ENCODE results near the gene POLRMT. TPM values are rescaled to one million over a fixed set of nuclear protein-coding genes. Genes with fewer than 3 reads are reported as not detected.

The POLRMT gene
- total RNA-seq, 1 experiment from 2014 or later = 104 TPM

GRCh38 chr19:575527-576506 is 57.5 kb downstream of the POLRMT start:
- no peak overlapping the region for H2AK5ac ChIP-seq (ENCODE audit: insufficient read length, low read length)
- no peak overlapping the region for H2AFZ ChIP-seq (ENCODE audit: low read length)
- no CpG with 5 or more reads among the region's 38 CpGs for WGBS (ENCODE audit: extremely low coverage, insufficient read length, low lambda C conversion rate)
- peaks cover 6 to 35% (median 29%) of the 10 kb centered on the region in 3 experiments for H3K36me3 Mint-ChIP-seq (ENCODE audit: insufficient read depth in 1 of 3, low read depth in 3 of 3)
- no peaks in the 10 kb centered on the region for H3K9me3 ChIP-seq (ENCODE audit: control insufficient read depth, low read depth, low read length)
- no peaks in the 10 kb centered on the region; the same call in 1 of the 2 replicates for H3K4me1 ChIP-seq (ENCODE audit: insufficient read depth, low read length)
- H2BK12ac ChIP-seq (ENCODE audit: insufficient read length, low read depth, low read length) = no peak overlapping the region
- H2BK15ac ChIP-seq (ENCODE audit: low read depth, low read length) = no peak overlapping the region
- H4K5ac ChIP-seq (ENCODE audit: insufficient read length, low read depth, low read length) = no peak overlapping the region
- peak overlapping the region in 1 of 2 experiments; percentile 50; a peak in 1 of 5 replicates for H3K4me3 Mint-ChIP-seq
- peaks cover 6% of the 10 kb centered on the region for H3K79me1 ChIP-seq (ENCODE audit: insufficient read depth, low read depth, low read length, poor library complexity, severe bottlenecking)
- DNase-seq = no peak
- H2BK5ac ChIP-seq (ENCODE audit: insufficient read length, low read length) = no peak overlapping the region
- H2BK120ac ChIP-seq (ENCODE audit: low read depth, low read length, poor library complexity, severe bottlenecking) = no peak overlapping the region
- no peak overlapping the region for H3K56ac ChIP-seq (ENCODE audit: insufficient read length, low read depth, low read length)
- H4K20me1 ChIP-seq (ENCODE audit: control insufficient read depth, insufficient read depth, insufficient read length) = peaks cover 2% of the 10 kb centered on the region
- peaks cover 24 to 40% of the 10 kb centered on the region in 2 experiments for H3K4me1 Mint-ChIP-seq
- no peak overlapping the region for H3K4ac ChIP-seq (ENCODE audit: low read depth, low read length)
- peaks cover 7% of the 10 kb centered on the region for H3K27me3 Mint-ChIP-seq (ENCODE audit: low read depth)
- H3K9me3 Mint-ChIP-seq = peaks cover 5% of the 10 kb centered on the region in 2 experiments
- H3K23ac ChIP-seq (ENCODE audit: insufficient read length, low read depth, low read length) = no peak overlapping the region
- H3K27ac Mint-ChIP-seq = no peak overlapping the region
- H3K23me2 ChIP-seq (ENCODE audit: insufficient read length, low read depth, low read length, poor library complexity, severe bottlenecking) = peaks cover 15% of the 10 kb centered on the region
- H3K18ac ChIP-seq (ENCODE audit: insufficient read length, low read depth, low read length) = no peak overlapping the region
- no peak overlapping the region for H3T11ph ChIP-seq (ENCODE audit: low read length)
- TF ChIP-seq, protein P1, sequence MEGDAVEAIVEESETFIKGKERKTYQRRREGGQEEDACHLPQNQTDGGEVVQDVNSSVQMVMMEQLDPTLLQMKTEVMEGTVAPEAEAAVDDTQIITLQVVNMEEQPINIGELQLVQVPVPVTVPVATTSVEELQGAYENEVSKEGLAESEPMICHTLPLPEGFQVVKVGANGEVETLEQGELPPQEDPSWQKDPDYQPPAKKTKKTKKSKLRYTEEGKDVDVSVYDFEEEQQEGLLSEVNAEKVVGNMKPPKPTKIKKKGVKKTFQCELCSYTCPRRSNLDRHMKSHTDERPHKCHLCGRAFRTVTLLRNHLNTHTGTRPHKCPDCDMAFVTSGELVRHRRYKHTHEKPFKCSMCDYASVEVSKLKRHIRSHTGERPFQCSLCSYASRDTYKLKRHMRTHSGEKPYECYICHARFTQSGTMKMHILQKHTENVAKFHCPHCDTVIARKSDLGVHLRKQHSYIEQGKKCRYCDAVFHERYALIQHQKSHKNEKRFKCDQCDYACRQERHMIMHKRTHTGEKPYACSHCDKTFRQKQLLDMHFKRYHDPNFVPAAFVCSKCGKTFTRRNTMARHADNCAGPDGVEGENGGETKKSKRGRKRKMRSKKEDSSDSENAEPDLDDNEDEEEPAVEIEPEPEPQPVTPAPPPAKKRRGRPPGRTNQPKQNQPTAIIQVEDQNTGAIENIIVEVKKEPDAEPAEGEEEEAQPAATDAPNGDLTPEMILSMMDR (conservative IDR thresholded peaks at IDR 0.05) = no peak
- H4K91ac ChIP-seq (ENCODE audit: insufficient read length, low read depth, low read length) = no peak overlapping the region
- no peaks in the 10 kb centered on the region for H3K27me3 ChIP-seq (ENCODE audit: insufficient read depth, low read length)
- no peak overlapping the region for H4K8ac ChIP-seq (replicated peaks; ENCODE audit: insufficient read length, low read depth, low read length)
- no peak overlapping the region for H3K4me2 ChIP-seq (ENCODE audit: insufficient read depth, insufficient read length, low read length)
- H3K9ac ChIP-seq (ENCODE audit: extremely low read depth, insufficient read length, low read length) = no peak overlapping the region
- no peak overlapping the region for H3K14ac ChIP-seq (ENCODE audit: insufficient read depth, low read length)
- H3K79me2 ChIP-seq (ENCODE audit: insufficient read depth, low read length) = peaks cover 51% of the 10 kb centered on the region
- H3K27ac ChIP-seq (ENCODE audit: insufficient read length, low read depth, low read length) = no peak overlapping the region
- no peak overlapping the region for H2BK20ac ChIP-seq (ENCODE audit: low read depth, low read length, poor library complexity, severe bottlenecking)
